ENCODE results near the gene SSR2. TPM values are rescaled to one million over a fixed set of nuclear protein-coding genes. Genes with fewer than 3 reads are reported as not detected.

Gene SSR2
- total RNA-seq, 6 experiments from 2014 or later, result 59.5 to 227 (median 103) TPM

DNA sequence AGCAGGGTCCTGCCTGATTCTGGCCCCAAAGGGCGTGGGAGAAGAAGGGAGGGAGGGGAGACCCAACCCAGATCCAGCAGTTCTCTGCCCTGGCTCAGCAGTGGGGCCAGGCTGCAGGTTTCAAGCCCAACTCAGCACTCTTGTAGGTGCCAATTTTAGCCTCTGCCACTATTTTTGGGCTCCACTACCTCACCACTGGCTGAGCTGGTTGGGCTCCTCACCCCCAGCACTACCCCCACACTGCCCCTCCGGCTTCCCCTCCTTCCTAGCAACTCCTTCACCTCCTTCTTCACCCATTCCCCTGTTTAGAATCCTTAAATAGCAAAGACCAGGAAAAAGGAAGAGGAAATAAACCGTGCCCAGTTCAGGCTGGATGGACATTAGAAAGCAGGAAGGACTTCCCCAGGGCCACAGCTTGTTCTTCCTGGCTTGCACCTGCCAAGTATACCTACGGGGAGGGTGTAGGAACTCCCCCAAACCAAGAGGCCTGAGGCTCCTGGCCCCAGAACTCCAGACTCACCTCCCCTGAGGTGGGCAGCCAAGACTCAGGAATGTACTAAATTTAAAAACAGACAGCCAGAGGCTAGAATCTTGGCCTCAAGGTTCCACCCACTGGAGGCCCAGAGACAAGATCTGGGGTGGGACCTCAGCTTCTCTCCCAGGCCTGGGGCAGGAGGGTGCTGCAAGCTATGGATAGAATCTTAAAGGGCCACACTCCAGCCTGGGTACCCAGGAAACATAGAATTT, 41.0 kb downstream of the SSR2 start:
- intact Hi-C loops (cut with DNase I), result loop anchor here in 1 of 2 donors (5.0 kb wide), 1 partner anchor 37 kb away; the partner anchor contains the start of gene RXFP4
- TF ChIP-seq POLR2A (IDR thresholded peaks at IDR 0.05), result no peak
- TF ChIP-seq, protein P1, sequence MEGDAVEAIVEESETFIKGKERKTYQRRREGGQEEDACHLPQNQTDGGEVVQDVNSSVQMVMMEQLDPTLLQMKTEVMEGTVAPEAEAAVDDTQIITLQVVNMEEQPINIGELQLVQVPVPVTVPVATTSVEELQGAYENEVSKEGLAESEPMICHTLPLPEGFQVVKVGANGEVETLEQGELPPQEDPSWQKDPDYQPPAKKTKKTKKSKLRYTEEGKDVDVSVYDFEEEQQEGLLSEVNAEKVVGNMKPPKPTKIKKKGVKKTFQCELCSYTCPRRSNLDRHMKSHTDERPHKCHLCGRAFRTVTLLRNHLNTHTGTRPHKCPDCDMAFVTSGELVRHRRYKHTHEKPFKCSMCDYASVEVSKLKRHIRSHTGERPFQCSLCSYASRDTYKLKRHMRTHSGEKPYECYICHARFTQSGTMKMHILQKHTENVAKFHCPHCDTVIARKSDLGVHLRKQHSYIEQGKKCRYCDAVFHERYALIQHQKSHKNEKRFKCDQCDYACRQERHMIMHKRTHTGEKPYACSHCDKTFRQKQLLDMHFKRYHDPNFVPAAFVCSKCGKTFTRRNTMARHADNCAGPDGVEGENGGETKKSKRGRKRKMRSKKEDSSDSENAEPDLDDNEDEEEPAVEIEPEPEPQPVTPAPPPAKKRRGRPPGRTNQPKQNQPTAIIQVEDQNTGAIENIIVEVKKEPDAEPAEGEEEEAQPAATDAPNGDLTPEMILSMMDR (IDR thresholded peaks at IDR 0.05), result no peak
- no peaks in the 10 kb centered on the region for H3K9me3 ChIP-seq
- H3K27ac ChIP-seq, result peak overlapping the region; percentile 73 to 89 (median 77)
- ATAC-seq (no peak), DNase-seq (no peak)
- 57% methylated on average over 3 of the region's 4 CpGs for WGBS (ENCODE audit: insufficient coverage, low coverage, low lambda C conversion rate, missing lambda C conversion rate)
- H3K4me3 ChIP-seq, result peak overlapping the region in 1 of 3 donors; percentile 57
- H3K4me1 ChIP-seq, result peaks cover 0 to 6% (median 0%) of the 10 kb centered on the region in 4 donors
- H3K36me3 ChIP-seq, result no peaks in the 10 kb centered on the region
- no peaks in the 10 kb centered on the region for H3K27me3 ChIP-seq

DNA sequence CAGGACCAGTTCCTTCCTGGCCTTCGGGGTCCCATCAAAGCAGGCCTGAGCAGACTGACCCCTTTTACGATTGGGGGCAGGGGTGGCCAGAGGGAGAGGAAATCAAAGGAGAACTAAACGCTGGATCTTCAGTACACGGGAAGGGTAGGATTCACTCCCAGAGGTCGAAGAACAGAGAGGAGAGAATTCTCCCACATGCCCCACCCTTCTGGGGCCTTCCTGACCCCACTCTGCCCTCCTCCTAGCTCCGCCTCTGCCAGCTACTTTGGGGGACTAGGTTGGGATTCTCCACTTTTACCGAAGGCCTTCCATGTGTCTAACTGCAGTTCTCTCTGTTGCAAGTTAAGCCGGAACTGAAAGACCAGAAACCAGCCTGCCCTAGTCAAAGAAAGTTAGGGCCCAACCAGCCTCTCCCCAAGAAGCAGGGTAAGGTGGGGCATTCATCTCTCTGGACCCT, 41.8 kb downstream of the SSR2 start:
- H3K4me3 ChIP-seq, result peak overlapping the region; percentile 57 to 63 (median 59)
- H3K9me3 ChIP-seq, result no peaks in the 10 kb centered on the region
- DNase-seq, result no peak
- WGBS (ENCODE audit: insufficient coverage, low coverage, low lambda C conversion rate, missing lambda C conversion rate), result 12% methylated on average over 3 of the region's 8 CpGs
- H3K27me3 ChIP-seq, result no peaks in the 10 kb centered on the region
- ATAC-seq, result peak in 3 of 4 donors; percentile 12 to 31 (median 20)
- H3K36me3 ChIP-seq, result no peaks in the 10 kb centered on the region
- peak overlapping the region; percentile 73 to 89 (median 77) for H3K27ac ChIP-seq
- intact Hi-C loops (cut with DNase I), result no loop called here
- H3K4me1 ChIP-seq, result peaks cover 0 to 6% (median 0%) of the 10 kb centered on the region in 4 donors
- TF ChIP-seq, protein P1 (IDR thresholded peaks at IDR 0.05), result no peak
- TF ChIP-seq POLR2A (IDR thresholded peaks at IDR 0.05), result no peak

DNA sequence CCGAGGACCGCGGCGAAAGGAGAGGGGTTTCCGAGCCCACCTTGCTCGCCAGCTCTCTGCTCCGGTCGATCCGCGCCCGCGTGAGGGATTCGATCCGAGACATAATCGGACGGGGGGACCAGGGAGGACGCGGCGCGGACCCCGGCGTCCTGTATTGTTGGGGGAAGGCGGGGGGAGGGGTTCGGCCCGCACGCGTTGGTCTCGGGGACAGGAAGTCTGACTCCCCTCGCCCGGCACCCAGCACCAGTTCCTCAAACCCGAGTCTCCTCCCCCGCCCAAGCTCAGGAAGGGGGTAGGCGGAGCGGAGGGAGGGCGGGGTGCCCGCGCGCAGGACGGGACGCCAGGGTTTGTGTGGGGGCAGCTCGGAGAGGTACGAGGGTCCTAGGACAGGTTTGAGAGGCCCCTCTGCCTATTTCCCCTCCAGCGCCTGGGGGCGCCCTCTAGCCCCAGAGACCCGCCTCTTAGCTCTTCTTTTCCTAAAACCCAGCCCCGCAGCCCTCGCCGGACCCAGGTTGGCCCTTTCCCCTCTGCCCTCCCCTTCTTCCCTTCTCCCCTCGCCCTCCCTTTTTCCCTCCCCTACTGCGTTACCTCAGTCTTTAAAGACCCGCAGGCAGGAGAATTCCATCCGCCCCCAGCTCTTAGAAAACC, 42.3 kb downstream of the SSR2 start, which contains the start of gene ARHGEF2:
ARHGEF2 (minus strand) TSS at position 223 of the 648 bp plus-strand sequence; CDS start at position 103, 120 bp downstream.
- ATAC-seq (peak; percentile 76 to 78 (median 78)), DNase-seq (peak; percentile 78 to 88 (median 88))
- WGBS (ENCODE audit: insufficient coverage, low coverage, low lambda C conversion rate, missing lambda C conversion rate), result 9% methylated on average over 12 of the region's 52 CpGs
- Histone ChIP-seq H3K4me1 (peaks cover 0 to 6% (median 0%) of the 10 kb centered on the region in 4 donors), H3K27ac (peak within 1 kb of the TSS; percentile 73 to 89 (median 77)), H3K4me3 (peak within 1 kb of the TSS; percentile 57 to 63 (median 59)), H3K27me3 (no peaks in the 10 kb centered on the region), H3K9me3 (no peaks in the 10 kb centered on the region), H3K36me3 (no peaks in the 10 kb centered on the region)
- TF ChIP-seq POLR2A (IDR thresholded peaks at IDR 0.05), result peak; percentile 56
- TF ChIP-seq, protein P1 (IDR thresholded peaks at IDR 0.05), result peak in 3 of 4 donors; percentile 9 to 14 (median 12)
- intact Hi-C loops (cut with DNase I), result no loop called here

DNA sequence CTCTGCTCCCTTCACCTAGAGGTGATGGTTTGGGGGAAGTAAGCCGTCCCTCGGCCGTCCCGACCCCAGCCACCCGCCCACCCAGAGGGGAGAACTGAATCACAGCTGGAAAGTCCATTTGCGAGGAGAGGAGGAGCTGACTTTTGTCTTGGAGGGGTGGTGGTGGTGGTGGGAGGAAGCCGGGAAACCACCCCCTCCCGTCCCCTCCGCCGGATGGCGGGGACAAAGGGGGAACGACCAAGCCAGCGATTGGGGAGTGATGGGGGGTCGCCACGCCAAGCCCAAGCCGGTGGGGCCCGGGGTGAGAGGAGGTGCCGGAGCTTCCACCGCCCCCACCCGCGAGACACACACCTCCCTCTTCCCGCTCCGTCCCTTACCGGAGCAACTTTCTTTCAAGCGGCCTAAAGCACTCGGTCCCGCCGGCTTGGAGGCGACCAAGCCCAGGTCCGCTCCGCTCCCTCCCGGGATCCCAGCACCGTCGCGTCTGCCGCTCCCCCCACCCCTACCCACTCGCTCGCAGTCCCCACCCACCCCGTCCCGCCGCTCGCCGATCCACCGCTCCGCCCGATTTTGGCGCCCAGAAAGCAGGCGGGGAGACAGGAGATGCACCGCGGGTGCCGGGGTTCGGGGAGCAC, 42.9 kb downstream of the SSR2 start:
- Histone ChIP-seq H3K36me3 (no peaks in the 10 kb centered on the region), H3K27ac (peak overlapping the region; percentile 73 to 89 (median 77)), H3K9me3 (no peaks in the 10 kb centered on the region), H3K4me3 (peak overlapping the region; percentile 57 to 63 (median 59)), H3K27me3 (no peaks in the 10 kb centered on the region), H3K4me1 (peaks cover 0 to 6% (median 0%) of the 10 kb centered on the region in 4 donors)
- no peak for DNase-seq
- intact Hi-C loops (cut with DNase I), result no loop called here
- 2% methylated on average over 18 of the region's 52 CpGs for whole genome bisulfite sequencing (ENCODE audit: insufficient coverage, low coverage, low lambda C conversion rate, missing lambda C conversion rate)
- peak; percentile 31 to 54 (median 44) for ATAC-seq
- TF ChIP-seq, protein P1 (IDR thresholded peaks at IDR 0.05), result no peak
- TF ChIP-seq POLR2A (IDR thresholded peaks at IDR 0.05), result no peak
